Measurements from ENCODE around the gene GNA12. TPM values are rescaled to one million over a fixed set of nuclear protein-coding genes. Genes with fewer than 3 reads are reported as not detected.

Gene GNA12
- total and polyA plus RNA-seq, 9 of the 15 experiments (the other 6 are each of a cell fraction or from before 2014, with no cell fraction given): 0.65 to 32.7 (median 9.6) TPM

DNA sequence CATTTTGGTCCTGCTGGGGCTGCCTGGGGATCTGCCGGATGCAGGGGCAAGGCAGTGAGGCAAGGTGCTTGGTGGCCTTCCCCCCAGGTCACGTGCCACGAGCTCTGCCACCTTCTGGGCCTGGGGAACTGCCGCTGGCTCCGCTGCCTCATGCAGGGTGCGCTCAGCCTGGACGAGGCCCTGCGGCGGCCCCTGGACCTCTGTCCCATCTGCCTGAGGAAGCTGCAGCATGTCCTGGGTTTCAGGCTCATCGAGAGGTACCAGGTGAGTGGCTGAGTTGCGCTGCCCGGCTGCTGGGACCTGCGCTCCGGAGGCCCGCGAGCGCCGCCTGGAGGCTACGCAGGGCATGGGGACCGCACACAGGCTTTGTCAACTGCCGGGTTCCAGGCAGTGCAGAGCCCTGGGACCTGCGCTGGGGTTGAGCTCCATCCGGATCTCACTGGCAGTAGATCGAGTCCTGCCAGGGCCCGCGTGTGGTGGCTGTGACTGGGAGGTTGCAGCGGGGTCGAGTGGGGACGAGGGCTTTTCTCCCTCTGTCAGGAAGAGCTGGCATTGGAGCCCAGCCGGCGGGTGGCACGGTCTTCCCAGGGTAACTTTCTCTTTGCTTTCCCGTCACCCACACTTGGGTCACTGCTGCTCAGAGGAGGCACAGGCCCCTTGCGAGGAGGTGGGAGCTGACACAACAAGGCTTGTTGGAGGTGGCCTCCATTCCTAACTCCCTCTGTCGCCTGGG is 134.4 kb downstream of the GNA12 start (continued):
- no peak for TF ChIP-seq TSC22D4 (tag; IDR thresholded peaks at IDR 0.05)
- TF ChIP-seq, protein P1, sequence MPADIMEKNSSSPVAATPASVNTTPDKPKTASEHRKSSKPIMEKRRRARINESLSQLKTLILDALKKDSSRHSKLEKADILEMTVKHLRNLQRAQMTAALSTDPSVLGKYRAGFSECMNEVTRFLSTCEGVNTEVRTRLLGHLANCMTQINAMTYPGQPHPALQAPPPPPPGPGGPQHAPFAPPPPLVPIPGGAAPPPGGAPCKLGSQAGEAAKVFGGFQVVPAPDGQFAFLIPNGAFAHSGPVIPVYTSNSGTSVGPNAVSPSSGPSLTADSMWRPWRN (IDR thresholded peaks at IDR 0.05; ENCODE audit: low read depth): no peak
- TF ChIP-seq, protein P2, sequence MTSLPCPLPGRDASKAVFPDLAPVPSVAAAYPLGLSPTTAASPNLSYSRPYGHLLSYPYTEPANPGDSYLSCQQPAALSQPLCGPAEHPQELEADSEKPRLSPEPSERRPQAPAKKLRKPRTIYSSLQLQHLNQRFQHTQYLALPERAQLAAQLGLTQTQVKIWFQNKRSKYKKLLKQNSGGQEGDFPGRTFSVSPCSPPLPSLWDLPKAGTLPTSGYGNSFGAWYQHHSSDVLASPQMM (CRISPR knock-in tag; IDR thresholded peaks at IDR 0.05): no peak
- TF ChIP-seq ZNF24 (IDR thresholded peaks at IDR 0.05): no peak
- peak; percentile 78 for TF ChIP-seq RAD51 (IDR thresholded peaks at IDR 0.05; ENCODE audit: borderline replicate concordance, low read depth)
- no peak for TF ChIP-seq ZNF507 (tag; conservative IDR thresholded peaks at IDR 0.05)
- TF ChIP-seq ESRRB (CRISPR knock-in tag; IDR thresholded peaks at IDR 0.05; ENCODE audit: borderline replicate concordance): no peak
- no peak for TF ChIP-seq SUPT5H (IDR thresholded peaks at IDR 0.05)
- peak; percentile 32; the same call in 1 of the 2 replicates for TF ChIP-seq ATF7 (IDR thresholded peaks at IDR 0.05)
- no peak for TF ChIP-seq ZKSCAN8 (CRISPR knock-in tag; IDR thresholded peaks at IDR 0.05)
- TF ChIP-seq HDAC8 (tag; IDR thresholded peaks at IDR 0.05): no peak
- no peak for TF ChIP-seq SOX6 (IDR thresholded peaks at IDR 0.05)
- TF ChIP-seq TEAD4 (IDR thresholded peaks at IDR 0.05; ENCODE audit: low read length): no peak
- TF ChIP-seq TEAD4 (CRISPR knock-in tag; IDR thresholded peaks at IDR 0.05; ENCODE audit: borderline replicate concordance): no peak
- no peak for TF ChIP-seq GABPB2 (CRISPR knock-in tag; conservative IDR thresholded peaks at IDR 0.05)
- peak; percentile 12; the same call in 1 of the 2 replicates for TF ChIP-seq KDM2B (CRISPR knock-in tag; IDR thresholded peaks at IDR 0.05)
- no peak for TF ChIP-seq IRF9 (tag; IDR thresholded peaks at IDR 0.05)
- TF ChIP-seq ZFPM2 (CRISPR knock-in tag; IDR thresholded peaks at IDR 0.05): 0 out of 2 replicates have a peak, but pooled peaks have one; percentile 22
- TF ChIP-seq XRCC5 (IDR thresholded peaks at IDR 0.05; ENCODE audit: low read depth, low read length): no peak
- TF ChIP-seq CTBP1 (IDR thresholded peaks at IDR 0.05; ENCODE audit: borderline replicate concordance): peak; percentile 76
- TF ChIP-seq, protein P3, sequence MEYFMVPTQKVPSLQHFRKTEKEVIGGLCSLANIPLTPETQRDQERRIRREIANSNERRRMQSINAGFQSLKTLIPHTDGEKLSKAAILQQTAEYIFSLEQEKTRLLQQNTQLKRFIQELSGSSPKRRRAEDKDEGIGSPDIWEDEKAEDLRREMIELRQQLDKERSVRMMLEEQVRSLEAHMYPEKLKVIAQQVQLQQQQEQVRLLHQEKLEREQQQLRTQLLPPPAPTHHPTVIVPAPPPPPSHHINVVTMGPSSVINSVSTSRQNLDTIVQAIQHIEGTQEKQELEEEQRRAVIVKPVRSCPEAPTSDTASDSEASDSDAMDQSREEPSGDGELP (CRISPR knock-in tag; IDR thresholded peaks at IDR 0.05; ENCODE audit: borderline replicate concordance): peak; percentile 83
- TF ChIP-seq, protein P4, sequence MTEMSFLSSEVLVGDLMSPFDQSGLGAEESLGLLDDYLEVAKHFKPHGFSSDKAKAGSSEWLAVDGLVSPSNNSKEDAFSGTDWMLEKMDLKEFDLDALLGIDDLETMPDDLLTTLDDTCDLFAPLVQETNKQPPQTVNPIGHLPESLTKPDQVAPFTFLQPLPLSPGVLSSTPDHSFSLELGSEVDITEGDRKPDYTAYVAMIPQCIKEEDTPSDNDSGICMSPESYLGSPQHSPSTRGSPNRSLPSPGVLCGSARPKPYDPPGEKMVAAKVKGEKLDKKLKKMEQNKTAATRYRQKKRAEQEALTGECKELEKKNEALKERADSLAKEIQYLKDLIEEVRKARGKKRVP (CRISPR knock-in tag; IDR thresholded peaks at IDR 0.05): 0 out of 2 replicates have a peak, but pooled peaks have one; percentile 13
- no peak for TF ChIP-seq MBD2 (IDR thresholded peaks at IDR 0.05; ENCODE audit: borderline replicate concordance, low read depth)
- TF ChIP-seq ZHX1 (conservative IDR thresholded peaks at IDR 0.05; ENCODE audit: low read length): no peak

Data from K562 (cell line).